Cardiac fibroblast (primary cell): ENCODE measurements around the gene PSMB5.
A peak's percentile ranks its signal among the peaks of the same experiment; 100 is the strongest.

Experiments
- DNase-seq, 2 donors: peaks; one replicate each; pipeline versions ENCODE4 v3.0.0 to v3.0.0-alpha.2; 2010; ENCODE audit warnings: low read depth in 2 of 2
- H3K4me3 ChIP-seq, 2 donors: replicated peaks in 1 of 2; 1 replicate in 1 of 2; 2 replicates in 1 of 2; pipeline ENCODE4 v1.5.1; 2011; ENCODE audit warnings: low read depth in 2 of 2, low read length in 2 of 2, mild to moderate bottlenecking in 2 of 2, moderate library complexity in 1 of 2
- TF ChIP-seq, protein P1 (sequence below): IDR thresholded peaks from one replicate; pipeline ENCODE4 v1.5.1; 2011; ENCODE audit warnings: low read depth, mild to moderate bottlenecking, low read length, inconsistent platforms

Gene PSMB5

DNA sequence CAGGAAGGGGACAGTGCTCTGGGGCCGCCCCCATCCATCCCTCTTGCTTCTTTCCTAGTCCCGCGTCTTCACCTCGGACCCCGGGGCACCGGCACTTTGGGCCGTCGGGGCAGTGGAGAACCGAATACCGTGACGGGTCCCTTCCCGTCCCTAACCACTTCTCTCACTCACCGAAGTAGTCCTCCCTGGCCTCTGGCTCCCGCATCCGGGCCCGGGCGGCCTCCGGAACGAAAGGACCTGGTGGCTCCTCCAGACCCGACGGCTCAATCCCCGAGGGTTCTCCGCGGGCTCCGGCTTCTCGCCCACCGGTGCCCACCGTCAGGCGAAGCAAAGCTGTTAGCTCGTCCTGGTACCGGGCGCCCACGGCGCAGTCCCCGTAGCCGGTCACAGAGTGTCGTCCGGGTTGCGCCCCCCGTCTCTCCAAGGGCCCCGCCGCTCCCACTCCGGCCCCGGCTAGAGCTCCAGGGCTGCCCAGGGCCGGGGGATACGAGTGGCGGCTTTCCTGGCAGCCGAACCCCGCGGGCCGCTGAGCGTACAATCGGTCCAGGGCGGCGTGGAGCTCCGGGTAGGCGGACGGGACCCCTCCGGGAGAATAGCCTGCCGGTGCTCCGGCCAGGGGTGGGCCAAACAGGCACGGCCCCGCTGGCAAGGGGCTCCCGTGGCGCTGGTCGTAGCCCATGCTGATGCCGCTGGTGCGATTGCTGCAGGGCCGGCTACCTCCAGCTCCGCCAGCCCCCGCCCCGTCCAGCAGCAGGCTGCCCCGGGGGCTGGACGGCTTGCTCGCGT, 53.4 kb downstream of the PSMB5 start:
- TF ChIP-seq, protein P1, sequence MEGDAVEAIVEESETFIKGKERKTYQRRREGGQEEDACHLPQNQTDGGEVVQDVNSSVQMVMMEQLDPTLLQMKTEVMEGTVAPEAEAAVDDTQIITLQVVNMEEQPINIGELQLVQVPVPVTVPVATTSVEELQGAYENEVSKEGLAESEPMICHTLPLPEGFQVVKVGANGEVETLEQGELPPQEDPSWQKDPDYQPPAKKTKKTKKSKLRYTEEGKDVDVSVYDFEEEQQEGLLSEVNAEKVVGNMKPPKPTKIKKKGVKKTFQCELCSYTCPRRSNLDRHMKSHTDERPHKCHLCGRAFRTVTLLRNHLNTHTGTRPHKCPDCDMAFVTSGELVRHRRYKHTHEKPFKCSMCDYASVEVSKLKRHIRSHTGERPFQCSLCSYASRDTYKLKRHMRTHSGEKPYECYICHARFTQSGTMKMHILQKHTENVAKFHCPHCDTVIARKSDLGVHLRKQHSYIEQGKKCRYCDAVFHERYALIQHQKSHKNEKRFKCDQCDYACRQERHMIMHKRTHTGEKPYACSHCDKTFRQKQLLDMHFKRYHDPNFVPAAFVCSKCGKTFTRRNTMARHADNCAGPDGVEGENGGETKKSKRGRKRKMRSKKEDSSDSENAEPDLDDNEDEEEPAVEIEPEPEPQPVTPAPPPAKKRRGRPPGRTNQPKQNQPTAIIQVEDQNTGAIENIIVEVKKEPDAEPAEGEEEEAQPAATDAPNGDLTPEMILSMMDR = no peak
- DNase-seq = peak in 1 of 2 donors; percentile 14
- peak overlapping the region; percentile 85 to 89 for H3K4me3 ChIP-seq

GRCh38 chr14:22980672-22981089, 54.0 kb downstream of the PSMB5 start:
- H3K4me3 ChIP-seq = peak overlapping the region; percentile 85 to 89
- DNase-seq = peak; percentile 34 to 56
- TF ChIP-seq, protein P1 = no peak

- DNase-seq = peak in 1 of 2 donors; percentile 12
- TF ChIP-seq, protein P1 = no peak
- peak overlapping the region; percentile 50 to 85 for H3K4me3 ChIP-seq
These were observed 54.8 kb downstream of the PSMB5 start for GRCh38 chr14:22979748-22980392.

- DNase-seq = no peak
- H3K4me3 ChIP-seq = no peak overlapping the region
- TF ChIP-seq, protein P1 = no peak
These were observed 55.6 kb downstream of the PSMB5 start for GRCh38 chr14:22978981-22979671.

- TF ChIP-seq, protein P1 = no peak
- DNase-seq = peak in 1 of 2 donors; percentile 22
- H3K4me3 ChIP-seq = no peak overlapping the region
These were observed 56.2 kb downstream of the PSMB5 start for GRCh38 chr14:22978487-22978837.

DNA sequence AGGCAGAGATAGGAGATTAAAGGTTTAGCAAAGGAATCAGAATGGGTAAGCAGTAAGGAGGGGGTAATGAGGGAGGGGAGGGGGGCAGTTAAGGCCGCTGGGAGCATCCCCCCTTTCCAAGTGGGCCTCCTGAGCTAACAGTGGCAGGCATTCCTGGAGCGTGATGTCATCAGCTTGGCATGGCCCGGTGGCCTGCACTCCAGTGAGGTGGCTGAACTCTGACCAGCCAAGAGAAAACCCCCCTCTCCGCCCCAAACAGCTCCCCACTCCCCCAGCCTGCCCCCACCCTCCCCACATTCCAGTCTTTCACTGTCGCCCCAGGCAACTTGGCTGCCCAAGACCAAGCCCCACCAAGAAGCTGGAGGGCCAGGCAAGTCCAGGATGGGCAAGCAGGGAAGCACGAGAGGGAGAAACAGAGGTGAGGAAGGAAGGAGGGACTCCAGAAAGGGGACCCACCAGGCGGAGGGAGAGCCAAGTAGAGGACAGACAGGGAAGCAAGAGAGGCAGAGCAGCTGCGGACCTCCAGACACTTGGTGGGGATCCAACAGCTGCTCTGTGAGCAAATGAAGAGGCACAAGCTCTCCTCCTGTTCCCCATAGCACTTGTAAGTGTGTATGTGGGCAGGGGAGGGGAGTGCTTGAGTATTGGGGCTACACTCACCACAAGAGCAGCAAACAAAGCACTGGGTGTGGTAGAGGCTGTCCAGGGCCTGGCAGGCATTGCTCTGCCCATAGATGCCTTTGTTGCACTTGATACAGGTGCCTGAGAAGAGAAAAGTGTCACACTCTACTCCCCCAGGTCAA, 56.8 kb downstream of the PSMB5 start:
- H3K4me3 ChIP-seq = no peak overlapping the region
- TF ChIP-seq, protein P1 = no peak
- DNase-seq = peak; percentile 73 to 87
